Measurements from ENCODE around the gene SLC2A4RG. TPM values are rescaled to one million over a fixed set of nuclear protein-coding genes. Genes with fewer than 3 reads are reported as not detected.

Gene SLC2A4RG
- total RNA-seq, result 10.4 TPM

GRCh38 chr20:63739130-63740069 is at the start of gene SLC2A4RG:
TSS of gene SLC2A4RG (plus strand) at chr20:63739776. CDS start at chr20:63739913, 137 bp downstream.
- Histone ChIP-seq H3K27ac (ENCODE audit: low read depth, low read length) (peak within 1 kb of the TSS; percentile 97), H3K4me3 (ENCODE audit: low read length in 3 of 3) (peak within 1 kb of the TSS; percentile 71 to 77 (median 77)), H3K27me3 (ENCODE audit: control insufficient read depth in 3 of 3, insufficient read depth in 3 of 3, low read length in 3 of 3) (no peaks in the 10 kb centered on the region), H3K4me1 (ENCODE audit: control insufficient read depth in 3 of 3, insufficient read depth in 3 of 3, low read length in 3 of 3) (peaks cover 25 to 28% (median 27%) of the 10 kb centered on the region in 3 donors), H3K36me3 (ENCODE audit: control insufficient read depth in 3 of 3, insufficient read depth in 3 of 3, low read length in 3 of 3) (peaks cover 18 to 26% (median 18%) of the 10 kb centered on the region in 3 donors), H3K9ac (ENCODE audit: low read depth in 1 of 3, low read length in 3 of 3) (peak within 1 kb of the TSS; percentile 74 to 94 (median 94)), H3K9me3 (ENCODE audit: control insufficient read depth in 3 of 3, low read length in 3 of 3) (no peaks in the 10 kb centered on the region)

- Histone ChIP-seq H3K9ac (ENCODE audit: low read depth in 1 of 3, low read length in 3 of 3) (no peak overlapping the region), H3K4me3 (ENCODE audit: low read length in 3 of 3) (no peak overlapping the region), H3K9me3 (ENCODE audit: control insufficient read depth in 3 of 3, low read length in 3 of 3) (no peaks in the 10 kb centered on the region), H3K36me3 (ENCODE audit: control insufficient read depth in 3 of 3, insufficient read depth in 3 of 3, low read length in 3 of 3) (peaks cover 4 to 10% (median 7%) of the 10 kb centered on the region in 3 donors), H3K27ac (ENCODE audit: low read depth, low read length) (no peak overlapping the region), H3K27me3 (ENCODE audit: control insufficient read depth in 3 of 3, insufficient read depth in 3 of 3, low read length in 3 of 3) (no peaks in the 10 kb centered on the region), H3K4me1 (ENCODE audit: control insufficient read depth in 3 of 3, insufficient read depth in 3 of 3, low read length in 3 of 3) (peaks cover 28 to 34% (median 32%) of the 10 kb centered on the region in 3 donors)
Observed at GRCh38 chr20:63690003-63690897, 49.3 kb upstream of the SLC2A4RG start.

- no peaks in the 10 kb centered on the region for H3K27me3 ChIP-seq (ENCODE audit: control insufficient read depth in 3 of 3, insufficient read depth in 3 of 3, low read length in 3 of 3)
- H3K9ac ChIP-seq (ENCODE audit: low read depth in 1 of 3, low read length in 3 of 3), result no peak overlapping the region
- peaks cover 4 to 11% (median 10%) of the 10 kb centered on the region in 3 donors for H3K36me3 ChIP-seq (ENCODE audit: control insufficient read depth in 3 of 3, insufficient read depth in 3 of 3, low read length in 3 of 3)
- peaks cover 24 to 34% (median 32%) of the 10 kb centered on the region in 3 donors for H3K4me1 ChIP-seq (ENCODE audit: control insufficient read depth in 3 of 3, insufficient read depth in 3 of 3, low read length in 3 of 3)
- no peaks in the 10 kb centered on the region for H3K9me3 ChIP-seq (ENCODE audit: control insufficient read depth in 3 of 3, low read length in 3 of 3)
- no peak overlapping the region for H3K27ac ChIP-seq (ENCODE audit: low read depth, low read length)
- no peak overlapping the region for H3K4me3 ChIP-seq (ENCODE audit: low read length in 3 of 3)
Observed at GRCh38 chr20:63690898-63691710, 48.5 kb upstream of the SLC2A4RG start.

GRCh38 chr20:63691711-63692435 is 47.7 kb upstream of the SLC2A4RG start:
- Histone ChIP-seq H3K9me3 (ENCODE audit: control insufficient read depth in 3 of 3, low read length in 3 of 3) (no peaks in the 10 kb centered on the region), H3K27ac (ENCODE audit: low read depth, low read length) (no peak overlapping the region), H3K36me3 (ENCODE audit: control insufficient read depth in 3 of 3, insufficient read depth in 3 of 3, low read length in 3 of 3) (peaks cover 4 to 11% (median 10%) of the 10 kb centered on the region in 3 donors), H3K27me3 (ENCODE audit: control insufficient read depth in 3 of 3, insufficient read depth in 3 of 3, low read length in 3 of 3) (no peaks in the 10 kb centered on the region), H3K4me1 (ENCODE audit: control insufficient read depth in 3 of 3, insufficient read depth in 3 of 3, low read length in 3 of 3) (peaks cover 20 to 33% (median 32%) of the 10 kb centered on the region in 3 donors), H3K9ac (ENCODE audit: low read depth in 1 of 3, low read length in 3 of 3) (no peak overlapping the region), H3K4me3 (ENCODE audit: low read length in 3 of 3) (no peak overlapping the region)

GRCh38 chr20:63692436-63693082 is 47.0 kb upstream of the SLC2A4RG start:
- no peak overlapping the region for H3K4me3 ChIP-seq (ENCODE audit: low read length in 3 of 3)
- peaks cover 20 to 33% (median 32%) of the 10 kb centered on the region in 3 donors for H3K4me1 ChIP-seq (ENCODE audit: control insufficient read depth in 3 of 3, insufficient read depth in 3 of 3, low read length in 3 of 3)
- H3K27me3 ChIP-seq (ENCODE audit: control insufficient read depth in 3 of 3, insufficient read depth in 3 of 3, low read length in 3 of 3), result no peaks in the 10 kb centered on the region
- peaks cover 4 to 11% (median 10%) of the 10 kb centered on the region in 3 donors for H3K36me3 ChIP-seq (ENCODE audit: control insufficient read depth in 3 of 3, insufficient read depth in 3 of 3, low read length in 3 of 3)
- no peak overlapping the region for H3K27ac ChIP-seq (ENCODE audit: low read depth, low read length)
- no peak overlapping the region for H3K9ac ChIP-seq (ENCODE audit: low read depth in 1 of 3, low read length in 3 of 3)
- no peaks in the 10 kb centered on the region for H3K9me3 ChIP-seq (ENCODE audit: control insufficient read depth in 3 of 3, low read length in 3 of 3)

GRCh38 chr20:63693083-63693732 is 46.4 kb upstream of the SLC2A4RG start:
- H3K27ac ChIP-seq (ENCODE audit: low read depth, low read length), result no peak overlapping the region
- no peaks in the 10 kb centered on the region for H3K27me3 ChIP-seq (ENCODE audit: control insufficient read depth in 3 of 3, insufficient read depth in 3 of 3, low read length in 3 of 3)
- H3K36me3 ChIP-seq (ENCODE audit: control insufficient read depth in 3 of 3, insufficient read depth in 3 of 3, low read length in 3 of 3), result peaks cover 4 to 11% (median 10%) of the 10 kb centered on the region in 3 donors
- no peaks in the 10 kb centered on the region for H3K9me3 ChIP-seq (ENCODE audit: control insufficient read depth in 3 of 3, low read length in 3 of 3)
- no peak overlapping the region for H3K9ac ChIP-seq (ENCODE audit: low read depth in 1 of 3, low read length in 3 of 3)
- peaks cover 20 to 33% (median 31%) of the 10 kb centered on the region in 3 donors for H3K4me1 ChIP-seq (ENCODE audit: control insufficient read depth in 3 of 3, insufficient read depth in 3 of 3, low read length in 3 of 3)
- no peak overlapping the region for H3K4me3 ChIP-seq (ENCODE audit: low read length in 3 of 3)

GRCh38 chr20:63693733-63694583 is 45.6 kb upstream of the SLC2A4RG start:
- H3K27ac ChIP-seq (ENCODE audit: low read depth, low read length), result no peak overlapping the region
- no peaks in the 10 kb centered on the region for H3K9me3 ChIP-seq (ENCODE audit: control insufficient read depth in 3 of 3, low read length in 3 of 3)

More at GRCh38 chr20:63693733-63694583, 45.6 kb upstream of the SLC2A4RG start:
- peaks cover 4 to 11% (median 10%) of the 10 kb centered on the region in 3 donors for H3K36me3 ChIP-seq (ENCODE audit: control insufficient read depth in 3 of 3, insufficient read depth in 3 of 3, low read length in 3 of 3)
- H3K4me3 ChIP-seq (ENCODE audit: low read length in 3 of 3), result no peak overlapping the region
- H3K4me1 ChIP-seq (ENCODE audit: control insufficient read depth in 3 of 3, insufficient read depth in 3 of 3, low read length in 3 of 3), result peaks cover 28 to 36% (median 33%) of the 10 kb centered on the region in 3 donors
- no peaks in the 10 kb centered on the region for H3K27me3 ChIP-seq (ENCODE audit: control insufficient read depth in 3 of 3, insufficient read depth in 3 of 3, low read length in 3 of 3)
- H3K9ac ChIP-seq (ENCODE audit: low read depth in 1 of 3, low read length in 3 of 3), result peak overlapping the region in 1 of 3 donors; percentile 16

Measured in skeletal muscle tissue (tissue), 4 donors.